ENCODE data around the gene SYDE2. TPM values are rescaled to one million over a fixed set of nuclear protein-coding genes. Genes with fewer than 3 reads are reported as not detected.
"Not testable (repeated sequence)": the region's sequence is repeated elsewhere in the genome, so short reads cannot be mapped to it uniquely, and the experiment has no call there.

Gene SYDE2, protein sequence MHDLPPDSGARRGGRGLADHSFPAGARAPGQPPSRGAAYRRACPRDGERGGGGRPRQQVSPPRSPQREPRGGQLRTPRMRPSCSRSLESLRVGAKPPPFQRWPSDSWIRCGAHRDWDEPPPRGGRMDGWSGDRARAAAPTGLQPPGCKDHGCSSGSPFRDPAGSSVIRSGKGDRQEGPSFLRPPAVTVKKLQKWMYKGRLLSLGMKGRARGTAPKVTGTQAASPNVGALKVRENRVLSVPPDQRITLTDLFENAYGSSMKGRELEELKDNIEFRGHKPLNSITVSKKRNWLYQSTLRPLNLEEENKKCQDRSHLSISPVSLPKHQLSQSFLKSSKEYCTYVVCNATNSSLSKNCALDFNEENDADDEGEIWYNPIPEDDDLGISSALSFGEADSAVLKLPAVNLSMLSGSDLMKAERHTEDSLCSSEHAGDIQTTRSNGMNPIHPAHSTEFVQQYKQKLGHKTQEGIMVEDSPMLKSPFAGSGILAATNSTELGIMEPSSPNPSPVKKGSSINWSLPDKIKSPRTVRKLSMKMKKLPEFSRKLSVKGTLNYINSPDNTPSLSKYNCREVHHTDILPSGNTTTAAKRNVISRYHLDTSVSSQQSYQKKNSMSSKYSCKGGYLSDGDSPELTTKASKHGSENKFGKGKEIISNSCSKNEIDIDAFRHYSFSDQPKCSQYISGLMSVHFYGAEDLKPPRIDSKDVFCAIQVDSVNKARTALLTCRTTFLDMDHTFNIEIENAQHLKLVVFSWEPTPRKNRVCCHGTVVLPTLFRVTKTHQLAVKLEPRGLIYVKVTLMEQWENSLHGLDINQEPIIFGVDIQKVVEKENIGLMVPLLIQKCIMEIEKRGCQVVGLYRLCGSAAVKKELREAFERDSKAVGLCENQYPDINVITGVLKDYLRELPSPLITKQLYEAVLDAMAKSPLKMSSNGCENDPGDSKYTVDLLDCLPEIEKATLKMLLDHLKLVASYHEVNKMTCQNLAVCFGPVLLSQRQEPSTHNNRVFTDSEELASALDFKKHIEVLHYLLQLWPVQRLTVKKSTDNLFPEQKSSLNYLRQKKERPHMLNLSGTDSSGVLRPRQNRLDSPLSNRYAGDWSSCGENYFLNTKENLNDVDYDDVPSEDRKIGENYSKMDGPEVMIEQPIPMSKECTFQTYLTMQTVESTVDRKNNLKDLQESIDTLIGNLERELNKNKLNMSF
- 1 to 10 TPM; 3.2 to 6.7 (median 4.4) TPM for total RNA-seq
- long read RNA-seq, partial matches to known transcripts, result 0 of 1 reads
- long read RNA-seq, other reads (novel, unspliced or antisense), result 0 of 1 reads

DNA sequence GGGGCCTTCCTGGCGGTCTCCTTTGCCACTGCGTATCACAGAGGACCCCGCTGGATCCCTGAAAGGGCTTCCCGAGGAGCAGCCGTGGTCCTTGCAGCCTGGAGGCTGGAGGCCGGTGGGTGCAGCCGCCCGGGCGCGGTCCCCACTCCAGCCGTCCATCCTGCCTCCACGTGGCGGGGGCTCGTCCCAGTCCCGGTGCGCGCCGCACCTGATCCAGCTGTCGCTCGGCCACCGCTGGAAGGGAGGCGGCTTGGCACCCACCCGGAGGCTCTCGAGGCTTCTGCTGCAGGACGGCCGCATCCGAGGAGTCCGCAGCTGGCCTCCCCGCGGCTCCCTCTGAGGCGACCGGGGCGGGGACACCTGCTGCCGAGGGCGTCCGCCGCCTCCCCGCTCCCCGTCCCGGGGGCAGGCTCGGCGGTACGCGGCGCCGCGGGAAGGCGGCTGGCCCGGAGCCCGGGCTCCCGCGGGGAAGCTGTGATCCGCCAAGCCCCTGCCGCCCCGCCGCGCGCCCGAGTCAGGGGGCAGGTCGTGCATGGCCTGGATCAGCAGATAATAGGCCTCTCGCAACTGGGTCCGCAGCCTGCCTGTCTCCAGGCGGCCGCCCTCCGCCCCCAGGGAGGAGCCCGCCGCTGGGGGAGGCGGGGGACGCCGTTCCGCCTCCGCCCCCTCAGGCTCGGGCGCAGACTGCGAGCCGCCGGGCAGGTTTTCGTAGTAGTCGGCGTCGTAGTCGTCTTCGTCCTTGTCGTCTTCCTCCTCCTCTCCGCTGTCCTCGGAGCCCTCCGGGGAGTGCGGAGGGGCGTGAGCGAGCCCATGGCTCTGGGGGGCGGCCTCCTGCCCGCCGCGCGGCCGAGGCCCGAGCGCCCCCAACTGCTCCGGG, at the start of gene SYDE2:
Gene SYDE2, minus strand, starts transcription at position 554 of the 877 bp plus-strand sequence. Its CDS starts 20 bp downstream, at position 534.
- peak; percentile 87 to 95 (median 90) for ATAC-seq
- TF ChIP-seq, protein P1, sequence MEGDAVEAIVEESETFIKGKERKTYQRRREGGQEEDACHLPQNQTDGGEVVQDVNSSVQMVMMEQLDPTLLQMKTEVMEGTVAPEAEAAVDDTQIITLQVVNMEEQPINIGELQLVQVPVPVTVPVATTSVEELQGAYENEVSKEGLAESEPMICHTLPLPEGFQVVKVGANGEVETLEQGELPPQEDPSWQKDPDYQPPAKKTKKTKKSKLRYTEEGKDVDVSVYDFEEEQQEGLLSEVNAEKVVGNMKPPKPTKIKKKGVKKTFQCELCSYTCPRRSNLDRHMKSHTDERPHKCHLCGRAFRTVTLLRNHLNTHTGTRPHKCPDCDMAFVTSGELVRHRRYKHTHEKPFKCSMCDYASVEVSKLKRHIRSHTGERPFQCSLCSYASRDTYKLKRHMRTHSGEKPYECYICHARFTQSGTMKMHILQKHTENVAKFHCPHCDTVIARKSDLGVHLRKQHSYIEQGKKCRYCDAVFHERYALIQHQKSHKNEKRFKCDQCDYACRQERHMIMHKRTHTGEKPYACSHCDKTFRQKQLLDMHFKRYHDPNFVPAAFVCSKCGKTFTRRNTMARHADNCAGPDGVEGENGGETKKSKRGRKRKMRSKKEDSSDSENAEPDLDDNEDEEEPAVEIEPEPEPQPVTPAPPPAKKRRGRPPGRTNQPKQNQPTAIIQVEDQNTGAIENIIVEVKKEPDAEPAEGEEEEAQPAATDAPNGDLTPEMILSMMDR (IDR thresholded peaks at IDR 0.05), result no peak
- peak; percentile 73 for TF ChIP-seq POLR2A (IDR thresholded peaks at IDR 0.05)
- intact Hi-C loops (cut with DNase I), result no loop called here
- Histone ChIP-seq H3K27ac (peak within 1 kb of the TSS; percentile 71 to 82 (median 81)), H3K9me3 (no peaks in the 10 kb centered on the region), H3K27me3 (no peaks in the 10 kb centered on the region), H3K4me3 (peak within 1 kb of the TSS; percentile 55 to 84 (median 83)), H3K36me3 (no peaks in the 10 kb centered on the region), H3K4me1 (peaks cover 0 to 25% (median 6%) of the 10 kb centered on the region in 4 donors)
- 0% methylated on average over 7 of the region's 99 CpGs for WGBS (ENCODE audit: insufficient coverage, low coverage, low lambda C conversion rate, missing lambda C conversion rate)
- DNase-seq, result peak; percentile 85 to 91 (median 89)

DNA sequence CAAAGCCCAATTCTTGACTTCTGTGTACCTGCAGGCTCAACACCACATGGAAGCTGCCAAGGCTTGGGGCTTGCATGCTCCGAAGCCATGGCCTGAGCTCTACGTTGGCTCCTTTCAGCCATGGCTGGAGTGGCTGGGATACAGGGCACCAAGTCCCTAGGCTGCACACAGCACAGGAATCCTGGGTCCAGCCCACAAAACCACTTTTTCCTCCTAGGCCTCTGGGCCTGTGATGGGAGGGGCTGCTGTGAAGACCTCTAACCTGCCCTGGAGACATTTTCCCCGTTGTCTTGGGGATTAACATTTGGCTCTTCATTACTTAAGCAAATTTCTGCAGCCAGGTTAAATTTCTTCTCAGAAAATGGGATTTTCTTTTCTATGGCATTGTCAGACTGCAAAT, 48.2 kb upstream of the SYDE2 start:
- 89% methylated on average over 1 of the region's 3 CpGs for WGBS (ENCODE audit: insufficient coverage, low coverage, low lambda C conversion rate, missing lambda C conversion rate)
- H3K4me3 ChIP-seq; H3K4me1 ChIP-seq; H3K27me3 ChIP-seq; H3K9me3 ChIP-seq; ATAC-seq; DNase-seq; intact Hi-C loops (cut with DNase I); H3K27ac ChIP-seq: not testable (repeated sequence)
- H3K36me3 ChIP-seq, result peaks cover 0 to 17% (median 4%) of the 10 kb centered on the region in 4 donors

DNA sequence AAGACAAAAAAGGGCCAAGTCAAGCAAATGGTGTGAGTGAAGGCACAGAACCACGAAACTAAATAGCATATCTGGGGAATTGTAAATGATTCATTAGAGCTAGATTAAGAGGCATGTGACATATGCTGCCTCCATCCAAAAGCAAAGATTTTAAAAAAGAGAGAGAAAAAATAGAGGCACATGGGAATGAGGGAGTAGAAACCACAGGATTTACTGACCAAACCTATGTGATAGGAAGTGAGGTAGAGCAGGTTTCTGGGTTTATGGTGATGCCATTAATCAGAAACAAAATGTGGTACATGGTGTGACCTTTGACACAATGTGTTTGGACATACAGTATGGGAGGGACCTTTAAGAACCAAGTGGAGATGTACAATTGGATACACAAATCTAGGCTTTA, 45.1 kb upstream of the SYDE2 start:
- ATAC-seq (no peak), DNase-seq (no peak)
- Histone ChIP-seq H3K27me3 (no peaks in the 10 kb centered on the region), H3K27ac (no peak overlapping the region), H3K4me3 (no peak overlapping the region), H3K4me1 (no peaks in the 10 kb centered on the region), H3K36me3 (no peaks in the 10 kb centered on the region), H3K9me3 (no peaks in the 10 kb centered on the region)
- TF ChIP-seq, protein P1 (IDR thresholded peaks at IDR 0.05), result no peak
- TF ChIP-seq POLR2A (IDR thresholded peaks at IDR 0.05), result no peak
- intact Hi-C loops (cut with DNase I), result no loop called here
- WGBS (ENCODE audit: insufficient coverage, low coverage, low lambda C conversion rate, missing lambda C conversion rate), result 77% methylated on average over 1 of the region's 1 CpG

DNA sequence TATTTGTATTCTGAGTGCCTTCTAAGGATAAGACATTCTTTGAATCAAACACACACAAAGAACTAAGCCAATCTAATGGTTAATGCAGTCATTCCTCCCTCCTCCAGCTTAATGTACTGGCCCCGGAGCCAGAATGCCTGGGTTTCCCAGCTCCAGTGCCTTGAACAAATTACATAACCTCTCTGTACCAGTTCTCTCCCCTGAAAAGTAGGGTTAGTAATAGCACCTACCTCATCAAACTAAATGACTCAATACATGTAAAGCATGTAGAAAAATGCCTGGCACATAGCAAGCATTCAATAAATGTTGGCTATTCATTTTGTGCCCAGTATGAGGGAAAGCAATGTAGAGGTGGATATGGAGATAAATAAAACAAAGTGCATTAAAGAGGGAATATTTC, 44.6 kb upstream of the SYDE2 start:
- Histone ChIP-seq H3K27me3 (no peaks in the 10 kb centered on the region), H3K4me1 (no peaks in the 10 kb centered on the region), H3K9me3 (no peaks in the 10 kb centered on the region), H3K36me3 (no peaks in the 10 kb centered on the region), H3K4me3 (no peak overlapping the region), H3K27ac (no peak overlapping the region)
- ATAC-seq (no peak), DNase-seq (no peak)
- intact Hi-C loops (cut with DNase I), result no loop called here
- TF ChIP-seq, protein P1 (IDR thresholded peaks at IDR 0.05), result no peak
- no peak for TF ChIP-seq POLR2A (IDR thresholded peaks at IDR 0.05)
- no CpG with 5 or more reads among the region's 1 CpG for WGBS (ENCODE audit: insufficient coverage, low coverage, low lambda C conversion rate, missing lambda C conversion rate)

Measured in right lobe of liver (tissue), 6 donors.